ELR (cell line): ENCODE results near the gene RAD52.

Source experiments
- DNase-seq: peaks from one replicate; pipeline ENCODE4 v3.0.0-alpha.2; 2015; ENCODE audit warnings: low read depth

Gene RAD52

DNA sequence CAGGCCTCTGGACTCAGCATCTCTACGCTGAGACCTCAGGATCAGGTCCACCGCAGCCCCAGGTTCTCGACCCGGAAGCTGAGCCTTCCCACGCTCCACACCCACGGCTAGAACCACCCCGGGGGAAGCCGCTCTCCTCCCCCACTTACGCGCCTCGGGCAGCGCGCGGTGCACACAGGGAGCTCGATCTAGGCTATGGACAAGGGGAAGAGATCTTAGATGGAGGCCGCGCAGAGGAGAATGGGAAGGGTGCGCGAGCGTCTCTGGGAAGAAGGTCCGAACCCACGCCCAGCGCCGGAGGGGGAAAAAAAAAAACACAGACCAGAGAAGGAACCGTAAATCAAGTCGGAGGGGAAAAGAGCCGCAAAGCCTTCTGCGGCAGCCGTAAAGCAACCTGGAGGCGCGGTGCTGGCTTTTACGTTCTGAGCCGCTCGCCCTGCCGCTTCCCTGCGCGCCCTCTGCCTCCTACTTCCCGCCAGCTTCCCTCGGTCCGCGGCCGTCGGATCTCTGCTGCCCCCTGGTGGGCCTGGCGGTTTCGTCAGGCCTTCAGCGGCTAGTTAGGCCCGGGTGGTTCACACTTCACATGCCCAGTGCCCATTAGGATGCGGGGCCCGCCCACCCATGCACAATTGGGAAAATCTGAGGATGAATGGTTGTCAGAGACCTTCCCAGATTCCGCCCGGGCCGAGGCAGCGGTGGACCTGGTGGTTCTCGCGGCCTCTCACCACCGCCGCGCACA, at the start of gene RAD52:
Gene RAD52 (minus strand): TSS at position 242 of the 739 bp plus-strand sequence. CDS start 16,636 bp downstream, outside the sequence.
- DNase-seq = peak; percentile 100

DNA sequence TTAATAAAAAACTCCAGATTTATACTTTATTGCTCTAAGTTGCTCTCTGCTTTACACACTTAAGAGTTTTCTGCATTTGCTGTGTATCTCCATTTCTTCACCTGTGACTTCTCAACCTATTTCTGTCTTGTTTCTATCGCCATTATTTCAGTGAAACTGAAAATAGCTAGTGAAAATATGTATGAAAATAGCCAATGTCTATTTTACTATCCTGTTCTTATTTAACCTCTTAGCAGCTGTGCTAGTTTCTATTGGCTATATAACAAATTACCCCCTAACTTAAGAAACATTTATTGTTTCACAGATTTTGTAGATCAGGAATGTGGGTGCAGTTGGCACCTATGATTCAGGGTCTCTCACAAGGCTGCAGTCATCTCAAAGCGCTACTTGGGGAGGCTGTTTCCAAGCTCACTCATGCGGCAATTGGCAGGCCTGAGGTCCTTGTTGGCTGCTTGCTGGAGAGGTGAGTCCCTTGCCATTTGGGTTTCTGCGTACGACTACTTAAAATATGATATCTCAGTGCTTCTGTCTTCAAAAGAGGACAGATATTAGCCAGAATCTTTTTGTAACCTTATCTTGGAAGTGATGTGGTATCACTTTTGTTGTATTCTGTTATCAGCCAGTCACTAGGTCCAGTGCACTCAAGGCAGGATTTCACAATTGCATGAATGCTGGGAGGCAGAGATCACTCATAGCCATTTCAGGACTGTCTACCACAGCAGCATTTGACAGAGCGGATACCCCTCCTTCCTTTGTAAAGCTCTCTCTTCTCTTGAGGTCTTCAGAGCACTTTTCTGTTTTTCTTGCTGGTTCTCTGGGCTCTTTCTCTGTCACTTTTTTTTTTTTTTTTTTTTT, 48.8 kb upstream of the RAD52 start:
- no peak for DNase-seq

DNA sequence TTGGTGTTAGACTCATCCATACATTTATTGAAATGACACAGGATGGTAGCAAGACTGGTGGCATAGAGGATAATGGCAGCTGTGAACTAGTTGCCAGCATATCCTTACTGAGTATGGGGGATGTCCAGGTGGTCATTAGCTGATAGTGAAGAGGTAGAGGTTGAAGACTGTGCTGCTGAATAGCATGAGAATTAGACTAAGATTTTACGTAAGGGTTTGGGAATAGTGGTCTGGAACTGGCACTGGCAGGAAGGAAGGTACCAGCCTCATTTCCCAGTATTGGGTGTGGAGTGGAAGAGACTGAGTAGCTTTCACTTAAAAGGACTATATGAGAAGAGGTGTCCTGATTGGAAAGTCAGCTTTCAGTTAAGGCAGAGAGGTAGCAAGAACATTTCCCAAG, 48.0 kb upstream of the RAD52 start:
- no peak for DNase-seq

DNA sequence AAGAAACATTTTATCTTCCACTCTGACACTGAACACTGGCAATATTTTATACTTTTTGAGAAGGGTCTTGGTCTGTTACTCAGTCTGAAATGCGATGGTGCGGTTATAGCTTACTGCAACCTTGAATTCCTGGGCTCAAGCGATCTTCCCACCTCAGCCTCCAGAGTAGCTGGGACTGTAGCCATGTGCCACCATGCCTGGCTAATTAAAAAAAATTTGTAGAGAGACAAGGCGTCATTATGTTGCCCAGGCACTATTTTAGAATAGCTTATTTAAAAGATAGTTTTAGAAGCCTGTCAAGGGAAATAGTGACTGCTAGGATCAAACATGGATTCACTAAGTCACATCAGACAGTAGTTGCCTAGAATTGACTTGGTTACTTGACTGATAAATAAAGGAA, 47.4 kb upstream of the RAD52 start:
- no peak for DNase-seq

DNA sequence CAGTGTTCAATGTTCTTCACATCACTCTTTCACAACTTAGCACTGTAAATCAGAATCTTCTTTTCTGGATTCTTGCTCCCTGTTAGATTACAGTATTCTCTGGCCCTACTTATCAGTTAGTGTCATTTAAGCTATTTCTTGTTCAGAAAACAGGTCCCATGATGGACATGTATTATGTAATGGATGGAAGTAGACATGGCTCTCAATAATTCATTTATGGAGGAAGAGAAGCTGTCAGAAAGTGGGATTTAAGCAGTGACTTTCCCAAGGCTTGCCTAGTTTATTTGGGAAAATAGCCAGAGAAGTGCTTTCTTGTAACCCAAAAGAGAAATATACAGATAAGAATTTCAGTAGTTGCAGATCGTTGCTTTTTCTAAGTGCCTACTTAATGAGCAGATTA, 43.2 kb upstream of the RAD52 start:
- DNase-seq = peak; percentile 4

DNA sequence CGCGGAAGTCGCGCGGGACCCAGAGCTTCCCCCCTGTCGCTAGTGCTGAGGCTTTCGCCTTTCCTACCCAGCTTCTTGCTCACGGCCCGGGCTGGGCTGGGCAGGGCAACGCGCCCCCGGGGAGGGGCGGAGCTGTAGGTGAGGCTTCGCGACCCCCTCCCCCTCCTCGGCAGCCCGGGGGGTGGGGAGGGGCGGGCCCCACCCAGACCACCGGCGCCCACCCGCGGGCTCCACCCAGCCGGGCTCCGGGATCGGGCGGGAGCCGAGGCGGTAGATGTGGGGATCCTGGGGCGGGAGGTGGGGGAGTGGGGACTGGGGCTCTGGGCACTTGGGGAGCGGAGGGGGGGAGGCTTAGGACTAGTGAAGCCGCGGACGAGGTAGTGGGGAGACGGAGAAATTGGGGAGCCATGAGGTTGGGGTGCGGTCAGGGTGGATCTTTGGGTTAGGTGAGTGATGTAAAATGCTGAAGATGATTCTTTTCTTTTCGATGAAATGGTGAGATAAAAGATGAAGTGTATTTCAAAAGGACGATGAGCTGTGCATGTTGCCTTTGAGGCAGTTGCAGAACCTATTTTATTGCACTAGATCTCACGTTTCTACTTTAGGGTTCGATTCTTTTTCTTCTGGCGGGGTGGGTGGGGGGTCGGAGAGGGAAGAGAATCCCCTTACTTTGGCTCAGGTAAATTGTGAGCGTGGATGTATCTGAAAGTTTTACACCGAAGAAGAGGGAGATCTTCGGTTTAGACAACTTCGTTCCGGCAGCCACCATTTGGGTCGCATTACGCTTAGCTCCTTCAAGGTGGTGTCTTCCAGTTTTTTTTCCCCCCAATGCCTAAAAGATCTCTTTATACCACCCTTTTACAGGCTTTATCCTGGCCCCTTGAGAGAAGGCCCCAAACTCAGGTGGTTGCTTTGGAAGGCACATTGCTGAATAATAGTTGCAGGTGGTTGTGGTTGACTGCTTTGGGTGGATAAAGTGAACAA, 42.1 kb upstream of the RAD52 start:
- DNase-seq = peak; percentile 13

DNA sequence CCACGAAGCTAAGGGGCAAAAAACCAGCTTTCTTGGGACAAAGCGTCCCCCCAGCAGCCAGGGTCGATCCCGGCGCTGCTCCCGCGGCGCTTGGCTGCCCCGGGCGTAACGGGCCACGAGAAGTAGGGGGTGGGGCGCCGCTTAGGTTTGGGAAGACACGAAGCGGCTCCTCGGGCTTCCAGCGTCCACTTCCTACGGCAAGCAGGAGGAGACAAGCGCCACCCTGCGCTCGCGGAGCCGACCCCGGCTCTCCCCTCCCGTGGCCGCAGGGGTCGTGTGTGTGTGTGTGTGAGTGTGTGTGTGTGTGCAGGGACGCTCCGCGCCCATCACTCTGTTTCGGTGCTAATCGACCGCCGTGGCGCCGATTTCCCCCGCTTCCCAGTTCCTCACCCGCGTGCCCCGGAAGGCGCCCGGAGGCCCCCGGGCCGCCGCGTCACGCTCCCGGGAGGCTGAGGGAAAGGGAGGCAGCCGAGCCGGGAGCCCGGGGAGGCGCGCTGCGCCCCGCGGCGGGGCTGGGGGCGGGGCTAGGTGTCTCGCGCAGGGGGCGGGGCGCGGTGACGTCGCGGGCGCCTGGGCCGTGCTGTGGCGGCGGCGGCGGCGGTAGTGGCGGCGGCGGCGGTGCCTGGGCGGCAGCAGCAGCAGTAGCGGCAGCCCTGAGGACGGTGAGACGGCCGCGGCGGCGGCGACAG, 41.3 kb upstream of the RAD52 start, which contains the start of gene ERC1:
Gene ERC1 (plus strand): TSS at position 563 of the 689 bp plus-strand sequence. CDS start 36,681 bp downstream, outside the sequence.
- peak; percentile 91 for DNase-seq

DNA sequence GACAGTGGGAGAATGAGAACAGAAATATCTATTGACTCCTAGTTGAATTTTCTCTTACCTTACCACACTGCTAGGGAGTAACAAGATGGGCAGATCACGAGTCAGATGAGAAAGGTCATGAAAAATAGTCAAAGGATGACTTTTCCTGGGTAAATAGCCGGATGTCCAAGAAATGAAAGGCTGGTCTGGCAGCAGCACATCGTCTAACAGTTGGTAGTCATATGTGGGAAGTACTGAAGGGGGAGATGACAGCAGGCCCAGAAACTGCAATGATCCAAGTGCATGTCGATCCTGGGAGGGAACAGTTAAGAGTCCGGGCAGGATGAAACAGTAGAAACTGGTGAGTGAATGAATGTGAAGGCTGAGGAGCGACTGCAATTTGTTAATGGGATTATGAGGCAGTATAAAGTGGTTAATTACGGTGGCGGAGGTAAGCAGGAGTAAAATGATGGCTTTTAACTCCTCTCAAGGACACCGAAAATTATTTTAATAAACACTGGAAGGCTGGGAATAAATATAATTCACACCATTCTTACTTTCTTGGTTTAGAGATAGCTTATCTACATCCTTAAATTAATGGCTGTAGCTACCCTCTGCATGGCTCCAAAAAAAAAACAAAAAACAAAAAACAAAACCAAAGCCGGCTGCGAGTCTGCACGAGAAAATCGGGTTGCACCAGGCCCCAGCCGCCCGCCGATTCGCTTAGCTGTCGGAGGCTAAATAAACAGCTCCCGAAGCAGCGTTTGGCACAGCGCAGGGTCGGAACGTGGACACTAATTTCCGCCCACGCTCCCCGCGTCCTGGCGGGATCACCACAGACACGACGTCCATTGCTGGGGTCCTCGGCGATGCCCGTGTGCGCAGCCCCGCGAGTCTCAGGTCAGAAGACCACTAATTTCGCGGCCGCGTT, 40.5 kb upstream of the RAD52 start:
- DNase-seq = peak; percentile 91

DNA sequence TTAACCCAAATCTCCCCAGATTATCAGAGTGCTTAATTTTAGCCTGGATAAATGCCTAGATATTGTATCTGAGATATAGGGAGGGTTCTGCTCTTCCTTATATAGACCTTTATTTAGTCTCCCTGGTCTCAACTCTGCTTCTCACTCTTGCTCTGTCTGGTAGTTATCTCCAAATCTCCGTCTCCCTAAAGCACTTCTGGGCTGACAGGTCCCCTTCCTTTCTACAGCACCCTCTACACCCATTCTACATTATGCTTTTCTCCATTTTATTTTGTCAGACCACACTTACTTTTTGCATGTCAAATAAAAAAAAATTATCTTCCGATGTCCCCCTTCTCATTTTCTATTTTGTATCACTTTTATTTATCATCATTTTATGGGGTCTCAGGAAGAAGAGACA, 39.6 kb upstream of the RAD52 start:
- DNase-seq = no peak

DNA sequence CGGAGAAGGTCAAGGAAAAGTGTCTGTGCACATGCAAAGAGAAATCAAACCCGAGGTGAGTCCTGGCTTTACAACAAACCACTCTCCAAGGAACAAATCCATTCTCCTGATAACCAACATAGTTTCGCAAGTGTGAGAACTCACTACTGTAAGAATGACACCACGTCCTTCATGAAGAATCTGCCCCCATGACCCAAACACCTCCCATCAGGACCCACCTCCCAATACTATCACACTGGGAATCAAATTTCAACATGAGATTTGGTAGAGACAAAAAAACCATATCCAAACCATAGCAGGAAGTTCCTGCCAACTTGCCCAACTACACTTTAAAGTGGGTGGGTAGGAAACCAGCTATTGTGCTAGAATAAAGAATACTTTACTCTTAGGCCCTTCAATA, 39.2 kb upstream of the RAD52 start:
- peak; percentile 4 for DNase-seq

DNA sequence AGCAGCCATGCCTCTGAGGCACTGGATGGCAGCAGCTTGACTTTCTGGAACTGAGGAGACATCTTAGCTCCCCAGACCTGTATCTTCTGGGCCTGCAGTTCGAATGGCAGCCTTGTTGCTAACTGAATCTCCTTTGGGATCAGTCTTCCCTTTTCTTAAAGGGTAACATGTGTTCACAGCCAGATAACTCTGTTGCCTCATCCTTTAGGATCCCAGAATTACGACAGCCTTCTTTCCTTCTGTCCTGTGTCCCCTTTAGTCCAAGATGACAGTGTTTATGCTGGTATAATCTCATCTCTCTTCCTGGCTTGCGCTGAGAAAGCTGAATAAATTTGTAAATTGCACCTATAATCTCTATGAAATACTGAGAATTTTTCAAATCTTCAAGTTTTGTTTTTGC, 32.5 kb upstream of the RAD52 start:
- no peak for DNase-seq

DNA sequence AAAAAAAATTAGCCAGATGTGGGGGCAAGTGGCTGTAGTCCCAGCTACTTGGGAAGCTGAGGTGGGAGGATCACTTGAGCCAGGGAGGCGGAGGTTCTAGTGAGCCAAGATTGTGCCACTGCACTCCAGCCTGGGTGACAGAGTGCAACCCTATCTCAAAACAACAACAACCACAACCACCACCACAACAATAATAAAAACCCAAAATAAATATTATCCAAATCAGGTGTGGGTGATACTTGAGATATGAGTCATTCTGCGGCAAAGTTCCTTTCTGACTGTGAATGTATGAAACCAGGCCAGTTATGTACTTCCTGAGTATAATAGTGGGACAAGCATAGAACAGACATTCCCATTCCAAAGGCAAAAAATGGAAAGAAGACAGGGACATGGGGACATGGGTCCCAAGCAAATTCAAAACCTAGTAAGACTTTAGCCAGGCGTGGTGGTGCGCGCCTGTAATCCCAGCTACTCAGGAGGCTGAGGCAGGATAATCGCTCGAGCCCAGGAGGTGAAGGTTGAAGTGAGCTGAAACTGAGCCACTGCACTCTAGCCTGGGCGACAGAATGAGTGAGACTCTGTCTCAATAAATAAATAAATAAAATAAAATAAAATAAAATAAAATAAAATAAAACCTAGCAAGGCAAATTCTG, 31.8 kb upstream of the RAD52 start:
- DNase-seq = peak; percentile 48

DNA sequence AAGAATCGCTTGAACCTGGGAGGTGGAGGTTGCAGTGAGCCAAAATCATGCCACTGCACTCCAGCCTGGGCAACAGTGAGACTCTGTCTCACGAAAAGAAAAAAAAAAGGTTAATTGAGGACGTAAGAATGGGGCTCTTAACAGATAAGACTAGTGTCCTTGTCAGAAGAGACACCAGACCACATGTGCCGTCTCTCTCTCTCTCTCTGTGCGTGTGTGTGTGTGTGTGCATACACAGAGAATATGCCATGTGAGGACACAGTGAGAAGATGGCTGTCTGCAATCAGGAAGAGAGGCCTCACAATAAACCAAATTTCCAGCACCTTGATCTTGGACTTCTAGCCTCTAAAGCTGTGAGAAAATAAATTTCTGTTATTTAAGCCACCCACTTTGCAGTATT, 29.9 kb upstream of the RAD52 start:
- no peak for DNase-seq

DNA sequence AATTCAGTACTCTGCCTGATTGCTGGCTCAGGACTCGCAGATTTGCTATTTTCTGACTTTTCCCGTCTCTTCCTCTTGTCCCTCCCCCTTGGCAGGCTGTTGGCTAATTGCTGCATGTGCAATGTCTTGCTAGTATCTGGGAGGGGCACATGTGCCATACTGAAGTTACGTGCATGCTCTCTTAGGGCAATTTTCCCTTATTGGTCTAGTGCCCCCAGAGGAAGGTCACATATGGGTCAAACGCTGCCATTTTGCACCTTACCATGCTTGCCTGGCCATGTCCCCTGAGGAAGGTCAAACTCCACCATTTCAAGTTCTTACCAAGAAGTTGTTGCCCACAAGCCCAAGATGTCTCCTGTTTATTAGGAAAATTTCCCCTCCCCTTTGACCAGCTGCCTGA, 27.7 kb upstream of the RAD52 start:
- no peak for DNase-seq

DNA sequence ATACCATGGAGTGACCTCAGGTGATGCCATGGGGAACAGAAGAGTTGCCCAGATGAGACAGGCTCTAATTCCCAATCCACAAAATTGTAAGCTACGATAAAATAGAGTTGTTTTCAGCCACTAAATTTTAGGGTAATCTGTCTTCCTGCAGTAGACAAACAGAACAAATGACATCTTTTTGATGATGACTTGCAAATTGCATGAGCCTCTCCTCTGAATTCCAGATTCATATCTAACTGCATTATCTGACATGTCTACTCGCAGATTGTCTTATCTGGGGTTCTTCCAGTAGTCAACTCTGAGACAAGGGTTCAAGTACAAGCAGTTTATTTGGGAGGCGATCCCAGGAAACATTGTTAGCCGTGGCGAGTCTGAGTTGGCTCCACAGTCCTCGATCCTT, 27.1 kb upstream of the RAD52 start:
- DNase-seq = no peak

DNA sequence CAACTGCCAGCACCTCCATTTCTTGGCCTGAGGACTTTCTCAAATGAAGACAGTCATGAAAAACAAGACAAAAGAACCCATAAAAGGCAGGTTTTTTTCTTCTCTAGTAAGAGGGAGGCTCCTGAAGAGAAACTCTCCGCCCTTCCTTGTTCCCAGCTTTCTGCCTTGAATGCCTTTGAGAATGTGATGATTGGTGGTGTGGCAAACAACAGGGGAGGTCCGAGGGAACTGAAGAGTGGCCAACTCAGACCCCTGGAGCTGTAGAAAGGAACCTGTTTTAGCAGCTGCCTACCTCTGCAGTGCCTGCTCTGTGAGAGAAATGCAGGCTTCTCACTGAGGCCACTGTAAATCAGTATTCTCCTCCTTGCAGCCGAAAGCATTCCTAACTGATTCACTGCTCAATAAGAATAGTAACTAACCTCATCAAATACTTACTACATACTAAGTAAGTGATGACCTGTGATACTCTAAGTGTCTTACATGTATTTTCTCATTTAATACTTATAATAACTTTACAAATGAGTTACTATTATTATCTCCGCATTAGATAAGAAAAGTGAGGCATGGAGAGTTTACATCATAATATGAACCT, 24.9 kb upstream of the RAD52 start:
- DNase-seq = no peak

DNA sequence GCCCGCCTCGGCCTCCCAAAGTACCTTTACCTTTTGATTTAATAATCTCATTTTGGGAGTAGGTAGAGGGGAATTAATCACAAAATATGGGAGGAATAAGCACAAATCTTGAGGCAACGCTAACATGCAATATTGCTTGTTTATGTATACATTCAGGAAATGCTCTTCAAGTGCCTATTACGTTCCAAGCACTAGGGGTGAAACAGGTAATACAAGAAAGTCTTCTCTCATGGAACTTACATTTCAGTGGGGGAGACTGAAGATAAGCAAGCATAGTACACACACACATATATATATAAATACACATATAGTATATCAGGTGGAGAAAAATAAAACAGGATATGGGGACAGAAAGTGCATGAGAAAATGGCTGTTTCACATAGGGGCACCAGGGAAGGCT, 22.5 kb upstream of the RAD52 start:
- DNase-seq = no peak

DNA sequence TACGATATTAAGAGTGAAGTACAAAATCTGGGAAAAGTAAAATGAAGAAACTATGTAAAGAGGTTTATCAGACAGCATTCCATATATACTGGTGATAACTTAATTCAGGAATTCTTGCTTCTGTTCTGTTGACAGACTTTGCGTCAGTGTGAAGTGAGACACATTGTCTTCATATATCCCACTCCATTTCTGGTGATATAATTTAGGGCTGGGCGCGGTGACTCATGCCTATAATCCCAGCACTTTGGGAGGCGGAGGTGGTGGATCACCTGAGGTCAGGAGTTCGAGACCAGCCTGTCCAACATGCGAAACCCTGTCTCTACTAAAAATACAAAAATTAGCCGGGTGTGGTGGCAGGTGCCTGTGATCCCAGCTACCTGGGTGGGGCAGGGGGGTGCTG, 20.3 kb upstream of the RAD52 start:
- DNase-seq = no peak

DNA sequence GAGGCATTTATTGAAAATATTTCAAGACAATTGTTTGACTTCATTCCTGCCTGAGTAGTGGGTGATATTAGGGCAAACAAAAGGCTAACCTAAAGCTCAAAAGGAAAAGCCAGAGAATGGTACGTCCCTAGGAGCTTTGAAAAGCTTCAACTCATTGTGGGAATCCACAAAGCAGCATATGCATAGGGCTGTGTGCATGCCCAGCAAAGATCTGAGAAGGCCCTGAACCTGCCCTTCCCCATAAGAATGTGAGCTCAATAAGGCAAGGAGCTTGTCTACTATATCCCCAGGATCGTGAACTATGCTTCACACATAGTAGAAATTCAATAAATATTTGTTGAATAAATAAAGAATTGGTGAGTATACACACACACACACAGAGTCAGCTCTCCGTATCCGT, 19.1 kb upstream of the RAD52 start:
- DNase-seq = no peak
